ENCODE data around the gene PPOX. TPM values are rescaled to one million over a fixed set of nuclear protein-coding genes. Genes with fewer than 3 reads are reported as not detected.

PPOX gene
- total RNA-seq, 1 experiment from 2014 or later = 30.3 TPM

GRCh38 chr1:161158316-161159010 is 7.8 kb upstream of the PPOX start:
- no peak for TF ChIP-seq CTCF (IDR thresholded peaks at IDR 0.05; ENCODE audit: unreplicated experiment)
- no peak for DNase-seq (ENCODE audit: unreplicated experiment)
- CTCF ChIA-PET = interaction anchor here (0.6 to 2.4 kb wide), 18 partner anchors 8 to 1535 kb away, joined by 3 to 26 read pairs (median 3); partner anchors contain the start of genes DEDD, NIT1, PFDN2 and PPOX
- no TSS peak for BruUV-seq (replicated peaks)
- intact Hi-C loops (cut with micrococcal nuclease) = no loop called here
- Mint-ChIP-seq H3K4me3 (ENCODE audit: unreplicated experiment) (peak overlapping the region; percentile 87), H3K27ac (ENCODE audit: low read depth, unreplicated experiment) (peak overlapping the region; percentile 94), H3K27me3 (ENCODE audit: insufficient read depth, unreplicated experiment) (no peaks in the 10 kb centered on the region), H3K9me3 (ENCODE audit: unreplicated experiment) (no peaks in the 10 kb centered on the region), H3K36me3 (ENCODE audit: insufficient read depth, unreplicated experiment) (peaks cover 43% of the 10 kb centered on the region), H3K4me1 (ENCODE audit: insufficient read depth, unreplicated experiment) (peaks cover 45% of the 10 kb centered on the region)
- POLR2A ChIA-PET = interaction anchor here (0.6 to 3.5 kb wide), 13 partner anchors 9 to 229 kb away, joined by 3 to 23 read pairs (median 5); partner anchors contain the start of genes B4GALT3, DEDD, F11R and NDUFS2

DNA sequence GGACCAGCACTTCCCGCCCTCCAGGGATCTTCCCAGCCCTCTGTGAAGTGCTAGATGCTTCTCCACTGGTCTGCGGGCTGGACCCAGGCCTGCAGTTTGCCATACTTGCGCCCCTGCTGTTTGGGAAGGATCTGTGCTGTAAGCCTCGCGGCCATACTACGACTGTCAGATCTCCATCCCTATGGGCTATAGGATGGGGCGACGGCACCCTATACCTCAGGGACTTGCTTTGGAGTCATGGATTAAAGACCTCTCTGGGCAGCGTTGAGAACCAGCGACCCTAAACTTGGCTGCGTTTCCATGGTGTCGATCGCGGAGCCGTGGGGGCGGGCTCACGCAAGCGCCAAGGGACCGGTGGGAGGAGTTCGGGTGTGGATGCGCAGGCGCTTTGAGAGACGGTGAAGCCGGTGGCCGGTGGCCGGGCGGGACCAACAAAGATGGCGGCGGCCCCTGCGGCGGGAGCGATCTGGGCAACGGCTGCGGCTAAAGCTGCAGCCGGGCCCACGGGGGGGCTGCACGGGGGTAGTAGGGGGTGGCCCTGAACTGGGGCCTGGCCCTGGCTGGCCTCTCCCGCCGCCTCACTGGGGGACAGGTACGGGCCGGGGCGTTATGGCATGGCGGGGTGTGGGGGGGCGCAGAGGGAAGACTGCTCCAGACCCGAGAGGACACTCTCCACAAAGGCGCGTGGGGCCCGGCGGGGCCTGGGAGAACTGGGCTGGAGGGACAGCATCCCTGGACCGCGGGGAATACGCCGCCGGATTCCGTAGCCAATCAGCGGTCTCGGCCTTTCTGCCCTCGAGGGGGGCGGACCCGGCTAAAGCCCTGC is 6.9 kb upstream of the PPOX start, which contains the start of gene USP21:
Gene USP21 (plus strand): TSS at position 414 of the 826 bp plus-strand sequence. CDS start 1,141 bp downstream, outside the sequence.
- BruUV-seq (replicated peaks) = TSS peak; percentile 1
- peak; percentile 55 for TF ChIP-seq CTCF (IDR thresholded peaks at IDR 0.05; ENCODE audit: unreplicated experiment)
- peaks cover 52% of the 10 kb centered on the region for H3K36me3 Mint-ChIP-seq (ENCODE audit: insufficient read depth, unreplicated experiment)
- H3K27ac Mint-ChIP-seq (ENCODE audit: low read depth, unreplicated experiment) = peak within 1 kb of the TSS; percentile 94
- peak within 1 kb of the TSS; percentile 87 for H3K4me3 Mint-ChIP-seq (ENCODE audit: unreplicated experiment)
- peak; percentile 94 for DNase-seq (ENCODE audit: unreplicated experiment)
- no peaks in the 10 kb centered on the region for H3K9me3 Mint-ChIP-seq (ENCODE audit: unreplicated experiment)
- CTCF ChIA-PET = interaction anchor here (0.8 to 2.4 kb wide), 5 partner anchors 11 to 33 kb away, joined by 3 to 11 read pairs (median 3); no protein-coding TSS in a partner anchor
- intact Hi-C loops (cut with micrococcal nuclease) = no loop called here
- POLR2A ChIA-PET = interaction anchor here (0.7 to 3.5 kb wide), 11 partner anchors 8 to 206 kb away, joined by 3 to 23 read pairs (median 9); partner anchors contain the start of genes B4GALT3, DEDD, F11R and NDUFS2
- peaks cover 45% of the 10 kb centered on the region for H3K4me1 Mint-ChIP-seq (ENCODE audit: insufficient read depth, unreplicated experiment)
- H3K27me3 Mint-ChIP-seq (ENCODE audit: insufficient read depth, unreplicated experiment) = no peaks in the 10 kb centered on the region

- intact Hi-C loops (cut with micrococcal nuclease) = no loop called here
- DNase-seq (ENCODE audit: unreplicated experiment) = no peak
- TF ChIP-seq CTCF (IDR thresholded peaks at IDR 0.05; ENCODE audit: unreplicated experiment) = no peak
- ChIA-PET CTCF (interaction anchor here (0.6 kb wide), 1 partner anchor 151 kb away, joined by 4 read pairs; no protein-coding TSS in a partner anchor), POLR2A (interaction anchor here (0.7 to 3.5 kb wide), 3 partner anchors 21 to 43 kb away, joined by 3 to 20 read pairs (median 13); partner anchors contain the start of genes NDUFS2, NIT1 and PFDN2)
- H3K36me3 Mint-ChIP-seq (ENCODE audit: insufficient read depth, unreplicated experiment) = peaks cover 58% of the 10 kb centered on the region
- H3K9me3 Mint-ChIP-seq (ENCODE audit: unreplicated experiment) = no peaks in the 10 kb centered on the region
- peaks cover 45% of the 10 kb centered on the region for H3K4me1 Mint-ChIP-seq (ENCODE audit: insufficient read depth, unreplicated experiment)
- H3K4me3 Mint-ChIP-seq (ENCODE audit: unreplicated experiment) = peak overlapping the region; percentile 87
- peak overlapping the region; percentile 94 for H3K27ac Mint-ChIP-seq (ENCODE audit: low read depth, unreplicated experiment)
- no peaks in the 10 kb centered on the region for H3K27me3 Mint-ChIP-seq (ENCODE audit: insufficient read depth, unreplicated experiment)
- BruUV-seq (replicated peaks) = no TSS peak
Measured at GRCh38 chr1:161159913-161160243, 6.3 kb upstream of the PPOX start.

Data from MCF 10A (cell line).